Measurements from ENCODE around the gene ZFY. TPM values are rescaled to one million over a fixed set of nuclear protein-coding genes. Genes with fewer than 3 reads are reported as not detected.

ZFY gene
- total and polyA plus RNA-seq, 2 experiments from 2014 or later, result not detected

- H4K20me1 ChIP-seq (ENCODE audit: insufficient read depth, poor library complexity, severe bottlenecking), result no peaks in the 10 kb centered on the region
- H3K27ac ChIP-seq, result no peak overlapping the region
- H3K4me3 ChIP-seq, result no peak overlapping the region
- no peak overlapping the region for H2AFZ ChIP-seq
- no peaks in the 10 kb centered on the region for H3K79me2 ChIP-seq
- no peaks in the 10 kb centered on the region for H3K9me2 ChIP-seq (replicated peaks; ENCODE audit: insufficient read depth)
- H3K36me3 ChIP-seq (replicated peaks; ENCODE audit: insufficient read depth, low read depth), result no peaks in the 10 kb centered on the region
- TF ChIP-seq EZH2phosphoT487 (IDR thresholded peaks at IDR 0.05; ENCODE audit: low read depth, severe bottlenecking, unreplicated experiment) (no peak), CTCF (IDR thresholded peaks at IDR 0.05; ENCODE audit: poor library complexity) (no peak), EZH2 (IDR thresholded peaks at IDR 0.05; ENCODE audit: borderline replicate concordance) (no peak)
- no peaks in the 10 kb centered on the region for H3K9me3 ChIP-seq (ENCODE audit: low read depth)
- no peak overlapping the region for H3K4me2 ChIP-seq
- no peak for DNase-seq (ENCODE audit: low spot score)
- H3K27me3 ChIP-seq, result no peaks in the 10 kb centered on the region
- H3K4me1 ChIP-seq (ENCODE audit: insufficient read depth), result no peaks in the 10 kb centered on the region
- no CpG with 5 or more reads among the region's 11 CpGs for WGBS (ENCODE audit: low lambda C conversion rate, missing lambda C conversion rate)
These were observed 84.4 kb downstream of the ZFY start for GRCh38 chrY:3019584-3019983.

- no peaks in the 10 kb centered on the region for H3K9me3 ChIP-seq (ENCODE audit: low read depth)
- no peak overlapping the region for H3K27ac ChIP-seq
- H3K36me3 ChIP-seq (replicated peaks; ENCODE audit: insufficient read depth, low read depth), result no peaks in the 10 kb centered on the region
- no peak overlapping the region for H2AFZ ChIP-seq
- H3K79me2 ChIP-seq, result no peaks in the 10 kb centered on the region
- H3K4me2 ChIP-seq, result no peak overlapping the region
- no peaks in the 10 kb centered on the region for H4K20me1 ChIP-seq (ENCODE audit: insufficient read depth, poor library complexity, severe bottlenecking)
- no peak for DNase-seq (ENCODE audit: low spot score)
- WGBS (ENCODE audit: low lambda C conversion rate, missing lambda C conversion rate), result no CpG with 5 or more reads among the region's 2 CpGs
- H3K27me3 ChIP-seq, result no peaks in the 10 kb centered on the region
- no peak overlapping the region for H3K4me3 ChIP-seq
- TF ChIP-seq CTCF (IDR thresholded peaks at IDR 0.05; ENCODE audit: poor library complexity) (no peak), EZH2 (IDR thresholded peaks at IDR 0.05; ENCODE audit: borderline replicate concordance) (no peak), EZH2phosphoT487 (IDR thresholded peaks at IDR 0.05; ENCODE audit: low read depth, severe bottlenecking, unreplicated experiment) (no peak)
- no peaks in the 10 kb centered on the region for H3K4me1 ChIP-seq (ENCODE audit: insufficient read depth)
- no peaks in the 10 kb centered on the region for H3K9me2 ChIP-seq (replicated peaks; ENCODE audit: insufficient read depth)
These were observed 86.0 kb downstream of the ZFY start for GRCh38 chrY:3021176-3021575.

DNA sequence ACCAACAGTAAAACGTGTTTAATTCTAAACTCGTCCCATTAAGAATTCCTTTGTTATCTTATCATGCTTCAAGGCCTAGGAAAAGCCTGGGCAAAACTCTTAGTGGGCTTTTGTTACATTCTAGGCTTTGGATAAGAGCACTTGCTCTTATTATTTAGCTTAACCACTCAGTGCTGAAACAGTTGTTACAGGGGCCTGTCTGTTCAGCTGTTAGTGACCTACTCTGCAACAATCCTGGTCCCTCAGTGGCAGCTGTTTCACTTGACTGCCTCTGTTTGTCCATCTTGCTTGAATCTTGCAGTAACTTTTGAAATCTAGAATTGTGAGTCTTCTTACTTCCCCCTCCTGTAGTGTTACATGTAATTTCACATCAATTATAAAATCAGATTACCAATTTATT is 88.4 kb downstream of the ZFY start:
- no CpG with 5 or more reads among the region's 2 CpGs for WGBS (ENCODE audit: low lambda C conversion rate, missing lambda C conversion rate)
- H3K27ac ChIP-seq, result no peak overlapping the region
- H2AFZ ChIP-seq, result no peak overlapping the region
- H3K27me3 ChIP-seq, result no peaks in the 10 kb centered on the region
- DNase-seq (ENCODE audit: low spot score), result no peak
- no peaks in the 10 kb centered on the region for H3K79me2 ChIP-seq
- H3K4me3 ChIP-seq, result no peak overlapping the region
- H3K36me3 ChIP-seq (replicated peaks; ENCODE audit: insufficient read depth, low read depth), result no peaks in the 10 kb centered on the region
- H3K4me2 ChIP-seq, result no peak overlapping the region
- H3K4me1 ChIP-seq (ENCODE audit: insufficient read depth), result no peaks in the 10 kb centered on the region
- no peaks in the 10 kb centered on the region for H4K20me1 ChIP-seq (ENCODE audit: insufficient read depth, poor library complexity, severe bottlenecking)
- no peaks in the 10 kb centered on the region for H3K9me2 ChIP-seq (replicated peaks; ENCODE audit: insufficient read depth)
- H3K9me3 ChIP-seq (ENCODE audit: low read depth), result no peaks in the 10 kb centered on the region
- no peak for TF ChIP-seq CTCF (IDR thresholded peaks at IDR 0.05; ENCODE audit: poor library complexity)
- no peak for TF ChIP-seq EZH2phosphoT487 (IDR thresholded peaks at IDR 0.05; ENCODE audit: low read depth, severe bottlenecking, unreplicated experiment)
- no peak for TF ChIP-seq EZH2 (IDR thresholded peaks at IDR 0.05; ENCODE audit: borderline replicate concordance)

- no CpG with 5 or more reads among the region's 1 CpG for WGBS (ENCODE audit: low lambda C conversion rate, missing lambda C conversion rate)
- Histone ChIP-seq H3K27ac (no peak overlapping the region), H3K4me2 (no peak overlapping the region), H3K79me2 (no peaks in the 10 kb centered on the region), H3K4me1 (ENCODE audit: insufficient read depth) (no peaks in the 10 kb centered on the region), H3K9me3 (ENCODE audit: low read depth) (no peaks in the 10 kb centered on the region), H3K27me3 (no peaks in the 10 kb centered on the region), H3K36me3 (replicated peaks; ENCODE audit: insufficient read depth, low read depth) (no peaks in the 10 kb centered on the region), H3K9me2 (replicated peaks; ENCODE audit: insufficient read depth) (no peaks in the 10 kb centered on the region), H3K4me3 (no peak overlapping the region), H2AFZ (no peak overlapping the region), H4K20me1 (ENCODE audit: insufficient read depth, poor library complexity, severe bottlenecking) (no peaks in the 10 kb centered on the region)
- no peak for DNase-seq (ENCODE audit: low spot score)
- TF ChIP-seq EZH2phosphoT487 (IDR thresholded peaks at IDR 0.05; ENCODE audit: low read depth, severe bottlenecking, unreplicated experiment) (no peak), CTCF (IDR thresholded peaks at IDR 0.05; ENCODE audit: poor library complexity) (no peak), EZH2 (IDR thresholded peaks at IDR 0.05; ENCODE audit: borderline replicate concordance) (no peak)
These were observed 90.2 kb downstream of the ZFY start for GRCh38 chrY:3025357-3025756.
